Measurements from ENCODE around the gene PLCB3.

DNA sequence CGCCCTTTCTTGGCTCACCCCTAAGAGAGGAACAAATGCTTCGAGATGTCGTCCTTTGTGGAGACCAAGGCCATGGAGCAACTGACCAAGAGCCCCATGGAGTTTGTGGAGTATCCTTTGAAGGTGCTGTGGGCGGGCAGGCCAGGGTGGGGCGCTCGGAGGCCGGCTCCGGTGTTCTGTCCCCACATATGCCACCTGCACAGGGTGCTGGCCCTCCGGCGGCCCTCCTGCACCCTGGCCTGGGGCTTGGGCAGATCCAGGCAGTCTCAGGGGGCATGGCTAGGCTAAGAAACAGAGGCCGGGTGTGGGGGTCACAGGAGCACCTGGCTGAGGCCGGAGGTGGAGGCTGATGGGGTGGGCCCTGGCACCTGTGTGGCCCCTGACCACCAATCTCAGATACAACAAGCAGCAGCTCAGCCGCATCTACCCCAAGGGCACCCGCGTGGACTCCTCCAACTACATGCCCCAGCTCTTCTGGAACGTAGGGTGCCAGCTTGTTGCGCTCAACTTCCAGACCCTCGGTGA lies 10.3 kb downstream of the PLCB3 start:
- TF ChIP-seq, protein P1, sequence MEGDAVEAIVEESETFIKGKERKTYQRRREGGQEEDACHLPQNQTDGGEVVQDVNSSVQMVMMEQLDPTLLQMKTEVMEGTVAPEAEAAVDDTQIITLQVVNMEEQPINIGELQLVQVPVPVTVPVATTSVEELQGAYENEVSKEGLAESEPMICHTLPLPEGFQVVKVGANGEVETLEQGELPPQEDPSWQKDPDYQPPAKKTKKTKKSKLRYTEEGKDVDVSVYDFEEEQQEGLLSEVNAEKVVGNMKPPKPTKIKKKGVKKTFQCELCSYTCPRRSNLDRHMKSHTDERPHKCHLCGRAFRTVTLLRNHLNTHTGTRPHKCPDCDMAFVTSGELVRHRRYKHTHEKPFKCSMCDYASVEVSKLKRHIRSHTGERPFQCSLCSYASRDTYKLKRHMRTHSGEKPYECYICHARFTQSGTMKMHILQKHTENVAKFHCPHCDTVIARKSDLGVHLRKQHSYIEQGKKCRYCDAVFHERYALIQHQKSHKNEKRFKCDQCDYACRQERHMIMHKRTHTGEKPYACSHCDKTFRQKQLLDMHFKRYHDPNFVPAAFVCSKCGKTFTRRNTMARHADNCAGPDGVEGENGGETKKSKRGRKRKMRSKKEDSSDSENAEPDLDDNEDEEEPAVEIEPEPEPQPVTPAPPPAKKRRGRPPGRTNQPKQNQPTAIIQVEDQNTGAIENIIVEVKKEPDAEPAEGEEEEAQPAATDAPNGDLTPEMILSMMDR (conservative IDR thresholded peaks at IDR 0.05 in 1 of 2, IDR thresholded peaks at IDR 0.05 in 1 of 2; ENCODE audit: extremely low read depth in 1 of 2, insufficient read depth in 1 of 2, low read depth in 1 of 2, low read length in 2 of 2) = no peak
- no peak for TF ChIP-seq EZH2 (IDR thresholded peaks at IDR 0.05; ENCODE audit: borderline replicate concordance, low read length)

Measured in mammary epithelial cell (primary cell).